ACHN (cell line): ENCODE results near the gene RECQL.
"Not testable (repeated sequence)": the region's sequence is repeated elsewhere in the genome, so short reads cannot be mapped to it uniquely, and the experiment has no call there.

Experiments
- DNase-seq: peaks from one replicate; pipeline ENCODE4 v3.0.0-alpha.2; 2015
- in situ Hi-C: cut with HindIII; loops from 2 replicates; pipeline ENCODE4 v1.10.0; 2017; ENCODE audit warnings: low sequenced_read_pairs, low pct_ligation_motif_present, low pct_unique_long_range_greater_than_20kb

The RECQL gene

DNA sequence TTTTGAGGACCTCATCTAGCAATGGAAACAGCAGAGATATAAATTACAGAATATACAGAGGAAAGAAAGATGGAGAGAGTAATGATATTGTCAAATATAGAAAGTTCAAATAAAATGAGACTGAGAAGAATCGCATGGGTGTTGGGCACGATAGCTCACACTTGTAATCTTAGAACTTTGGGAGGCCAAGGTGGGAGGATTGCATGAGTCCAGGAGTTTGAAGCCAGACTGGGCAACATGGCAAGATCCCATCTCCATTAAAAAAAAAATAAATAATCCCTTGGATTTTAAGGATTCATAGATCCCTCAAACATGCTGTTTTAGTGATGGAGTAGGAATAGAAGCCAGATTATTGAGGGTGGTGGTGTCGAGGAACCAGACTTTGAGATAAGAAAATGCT is 62.1 kb downstream of the RECQL start:
- in situ Hi-C loops: no loop called here
- no peak for DNase-seq

DNA sequence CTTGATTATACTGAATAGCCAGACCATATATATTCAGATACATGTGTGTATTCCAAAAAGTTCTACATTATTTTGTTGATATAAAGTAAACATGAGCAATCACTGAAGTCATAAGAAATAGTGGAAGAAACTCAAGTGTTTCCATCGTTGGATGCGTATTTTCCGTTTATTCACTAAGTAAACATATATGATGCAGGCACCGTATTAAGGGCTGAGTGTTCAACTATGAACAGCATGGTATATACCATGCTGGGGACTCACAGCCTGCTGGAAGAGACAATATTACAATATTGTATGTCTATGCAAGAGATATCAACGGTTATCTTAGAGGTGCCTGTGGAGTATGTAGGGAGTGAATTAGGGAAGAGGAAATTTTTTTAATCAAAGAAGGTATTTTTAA is 62.8 kb downstream of the RECQL start:
- in situ Hi-C loops: no loop called here
- DNase-seq: no peak

DNA sequence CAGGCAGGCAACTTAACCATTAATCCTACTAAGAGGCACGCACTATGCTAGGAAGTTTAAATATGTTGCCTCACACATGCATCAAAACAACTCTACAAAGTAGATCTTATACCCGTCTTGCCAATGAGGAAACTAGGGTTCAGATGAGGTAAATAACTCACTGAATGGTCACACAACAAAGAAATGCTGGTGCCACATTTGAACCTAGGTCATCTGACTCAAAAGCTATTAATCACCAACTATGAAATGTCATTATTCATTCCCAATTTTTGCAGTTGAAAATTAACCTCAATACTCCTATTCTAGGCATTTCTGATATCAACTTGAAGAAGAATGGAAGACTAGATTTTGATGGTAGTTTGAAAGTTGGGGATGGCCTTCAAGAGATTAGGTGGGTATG is 66.7 kb downstream of the RECQL start:
- no peak for DNase-seq
- in situ Hi-C loops: no loop called here

DNA sequence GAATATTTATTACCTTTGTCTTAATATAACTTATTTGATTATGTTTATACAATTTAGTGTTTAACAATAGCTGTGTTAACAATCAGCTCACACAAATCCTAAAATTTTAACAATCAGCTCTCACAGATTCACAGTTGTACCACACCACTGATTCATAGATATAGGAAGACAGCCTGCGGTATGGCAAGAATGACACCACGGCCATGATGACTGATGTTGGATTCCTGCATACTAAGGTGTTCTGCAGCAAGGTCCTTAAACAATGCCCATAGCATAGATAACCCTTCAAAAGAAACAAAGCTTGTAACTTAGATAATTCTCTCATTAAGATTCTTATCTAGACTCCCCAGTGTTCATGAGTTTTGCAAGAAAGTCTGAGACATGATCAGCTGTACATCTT is 67.9 kb downstream of the RECQL start:
- DNase-seq: no peak
- in situ Hi-C loops: no loop called here

DNA sequence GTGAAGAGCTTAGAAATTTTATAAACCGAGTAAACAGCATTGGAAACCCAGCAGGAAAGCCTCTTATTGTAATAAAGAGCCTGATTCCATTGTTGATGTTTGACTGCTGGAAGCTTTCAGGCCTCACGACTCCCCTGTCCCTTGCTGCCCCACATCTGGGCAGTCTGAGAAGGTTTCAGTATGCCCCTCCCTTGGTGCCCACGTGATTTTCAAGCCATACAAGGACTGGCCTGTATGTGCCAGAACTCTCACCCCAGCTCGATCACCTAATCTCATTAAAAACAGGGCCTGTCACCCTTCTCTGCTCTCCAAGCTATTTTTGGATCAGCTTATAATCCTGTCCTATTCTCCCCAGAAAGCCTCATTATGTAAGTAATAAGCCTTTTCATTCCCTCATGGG is 71.4 kb downstream of the RECQL start:
- no peak for DNase-seq
- in situ Hi-C loops: no loop called here

DNA sequence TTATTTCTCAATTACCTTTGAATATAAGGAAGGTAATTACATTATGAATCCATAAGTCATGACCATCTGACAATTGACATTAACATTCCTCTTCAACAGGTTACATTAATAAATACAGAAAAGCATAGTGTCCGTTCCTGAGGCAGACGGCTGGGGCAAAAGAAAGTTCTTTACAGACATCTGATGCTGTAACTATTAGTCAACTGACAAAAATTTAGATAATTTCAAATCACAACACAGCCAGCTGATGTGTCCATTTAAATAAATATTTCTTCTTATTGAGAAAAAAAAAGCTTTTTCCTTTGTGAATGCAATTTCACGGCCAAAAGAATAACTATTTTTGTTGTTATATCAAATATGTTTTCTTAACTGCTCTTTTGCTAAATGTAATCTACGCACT is 73.2 kb downstream of the RECQL start:
- in situ Hi-C loops: no loop called here
- no peak for DNase-seq

DNA sequence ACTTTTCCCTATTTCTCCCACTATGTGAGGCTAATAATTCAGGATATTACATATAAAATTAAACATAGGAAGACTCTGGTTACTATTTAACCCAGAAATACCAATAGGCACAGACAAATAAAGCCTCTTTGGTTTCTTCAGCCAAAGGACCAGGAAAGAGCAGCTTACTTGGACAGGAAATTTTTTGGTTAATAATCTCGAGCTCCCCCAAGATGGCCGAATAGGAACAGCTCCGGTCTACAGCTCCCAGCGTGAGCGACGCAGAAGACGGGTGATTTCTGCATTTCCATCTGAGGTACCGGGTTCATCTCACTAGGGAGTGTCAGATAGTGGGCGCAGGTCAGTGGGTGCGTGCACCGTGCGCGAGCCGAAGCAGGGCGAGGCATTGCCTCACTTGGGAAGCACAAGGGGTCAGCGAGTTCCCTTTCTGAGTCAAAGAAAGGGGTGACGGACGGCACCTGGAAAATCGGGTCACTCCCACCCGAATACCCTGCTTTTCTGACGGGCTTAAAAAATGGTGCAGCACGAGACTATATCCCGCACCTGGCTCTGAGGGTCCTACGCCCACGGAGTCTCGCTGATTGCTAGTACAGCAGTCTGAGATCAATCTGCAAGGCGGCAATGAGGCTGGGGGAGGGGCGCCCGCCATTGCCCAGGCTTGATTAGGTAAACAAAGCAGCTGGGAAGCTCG is 82.3 kb downstream of the RECQL start:
- DNase-seq, in situ Hi-C loops: not testable (repeated sequence)
